Posterior vena cava (tissue), 2 donors: ENCODE data around the gene CCL25. TPM values are rescaled to one million over a fixed set of nuclear protein-coding genes. Genes with fewer than 3 reads are reported as not detected.
"Not testable (repeated sequence)": the region's sequence is repeated elsewhere in the genome, so short reads cannot be mapped to it uniquely, and the experiment has no call there.

ENCODE experiments used
- DNase-seq: peaks from one replicate; pipeline ENCODE4 v3.0.0-alpha.2; 2020; ENCODE audit warnings: low spot score
- intact Hi-C, 2 donors: fragments of 100-400 bp; cut with DNase I; formaldehyde crosslinking; loops; one replicate each; pipeline versions ENCODE4 v1.14.1 to v1.14.2; 2022 to 2023
- long read RNA-seq, 2 donors: library from polyadenylated mRNA; unstranded; transcript quantifications; one replicate each; pipeline ENCODE4 v2.0.0, GENCODE V29; 2020 to 2021
- total RNA-seq, 2 donors: library from RNA; stranded (reverse); fragmentation: NEBNext Ultra II Directional; extraction: Animal tissue kit (Norgen Biotek cat#: 25700); gene quantifications; one replicate each; pipeline ENCODE4 v1.2.1, GENCODE V29; 2021
- donor health status: DM: yes; HTN: yes; CAD: no.
- donor health status: DM: yes; HTN: yes; CAD: no.

The CCL25 gene, protein sequence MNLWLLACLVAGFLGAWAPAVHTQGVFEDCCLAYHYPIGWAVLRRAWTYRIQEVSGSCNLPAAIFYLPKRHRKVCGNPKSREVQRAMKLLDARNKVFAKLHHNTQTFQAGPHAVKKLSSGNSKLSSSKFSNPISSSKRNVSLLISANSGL
- not detected for total RNA-seq
- long read RNA-seq, donor 1, result 0 reads
- long read RNA-seq, donor 2, result 0 reads

DNA sequence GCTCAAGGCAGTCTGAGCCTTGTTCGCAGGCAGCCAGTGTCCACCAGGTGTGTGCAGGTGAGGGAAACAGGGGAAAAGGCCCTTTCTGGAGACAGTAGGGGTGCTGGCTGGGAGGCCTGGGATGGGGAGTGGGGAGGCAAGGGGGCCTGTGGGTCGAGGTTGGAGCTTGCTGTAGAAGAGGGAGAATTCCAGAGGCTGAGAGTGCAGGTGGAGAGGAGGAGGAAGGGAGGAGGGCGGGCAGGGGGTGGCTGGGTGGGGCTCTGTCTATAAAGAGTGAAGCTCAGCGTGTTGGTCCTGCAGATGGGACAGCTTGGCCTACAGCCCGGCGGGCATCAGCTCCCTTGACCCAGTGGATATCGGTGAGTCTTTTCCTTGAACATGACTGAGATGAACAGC lies at the start of gene CCL25:
TSS of gene CCL25 (plus strand) at position 297 of the 396 bp plus-strand sequence. CDS start 290 bp downstream, outside the sequence.
- no peak for DNase-seq
- intact Hi-C loops, result no loop called here

DNA sequence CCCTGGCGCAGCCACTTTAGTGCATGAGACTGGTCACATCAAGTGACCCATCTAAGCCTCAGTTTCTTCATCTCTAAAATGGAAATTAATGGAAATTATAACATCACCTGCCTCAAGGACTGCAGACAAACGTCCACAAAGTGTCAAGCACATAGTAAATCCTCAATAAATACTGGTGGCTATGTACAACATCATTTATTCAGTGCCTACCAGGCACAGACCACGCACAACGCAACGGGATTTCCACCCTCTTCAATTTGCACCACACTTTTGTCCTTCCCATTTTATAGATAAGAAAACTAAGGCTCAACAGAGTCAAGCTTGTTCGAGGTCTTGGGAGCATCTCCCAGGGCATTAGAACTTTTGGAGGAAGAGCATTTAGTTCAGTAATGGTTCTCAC lies 48.6 kb upstream of the CCL25 start:
- no peak for DNase-seq
- intact Hi-C loops, result no loop called here

DNA sequence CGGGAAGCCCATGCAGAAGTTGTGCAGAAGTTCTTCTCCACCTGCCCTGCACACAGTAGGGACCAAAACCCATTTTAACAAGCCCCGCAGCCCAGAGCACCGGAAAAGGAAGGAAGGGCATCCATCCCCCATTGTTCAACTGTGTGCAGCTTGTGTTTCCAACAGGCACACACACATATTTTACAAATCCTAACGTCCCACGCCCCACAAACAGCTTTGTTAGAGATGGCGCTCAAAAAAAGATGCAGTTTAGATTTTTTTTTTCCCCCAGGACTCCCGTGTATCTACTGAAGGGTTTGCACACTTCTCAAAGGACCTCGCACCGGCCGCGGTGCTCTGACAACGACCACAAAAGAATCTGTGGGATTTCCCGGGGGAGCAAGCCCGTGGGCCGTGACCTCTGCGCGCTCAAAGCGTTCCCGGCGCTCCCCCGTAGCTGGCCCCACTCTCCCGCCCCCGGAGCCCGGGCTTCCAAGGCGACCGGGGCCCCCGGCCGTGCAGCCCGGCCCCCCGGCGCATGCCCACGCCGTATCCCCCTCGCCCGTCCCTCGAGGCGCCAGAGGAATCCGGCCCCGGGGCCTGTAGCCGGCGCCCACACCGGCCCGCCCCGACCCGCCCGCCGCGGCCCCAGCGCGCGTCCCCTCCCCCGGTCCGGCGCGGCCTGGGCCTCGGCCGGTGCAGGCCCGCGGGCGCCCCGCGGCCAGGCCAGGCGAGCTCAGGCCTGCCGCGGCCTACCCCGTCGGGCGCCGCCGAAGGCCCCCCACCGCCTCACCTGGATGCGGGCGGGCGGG lies 47.6 kb upstream of the CCL25 start:
- no peak for DNase-seq
- intact Hi-C loops, result no loop called here

DNA sequence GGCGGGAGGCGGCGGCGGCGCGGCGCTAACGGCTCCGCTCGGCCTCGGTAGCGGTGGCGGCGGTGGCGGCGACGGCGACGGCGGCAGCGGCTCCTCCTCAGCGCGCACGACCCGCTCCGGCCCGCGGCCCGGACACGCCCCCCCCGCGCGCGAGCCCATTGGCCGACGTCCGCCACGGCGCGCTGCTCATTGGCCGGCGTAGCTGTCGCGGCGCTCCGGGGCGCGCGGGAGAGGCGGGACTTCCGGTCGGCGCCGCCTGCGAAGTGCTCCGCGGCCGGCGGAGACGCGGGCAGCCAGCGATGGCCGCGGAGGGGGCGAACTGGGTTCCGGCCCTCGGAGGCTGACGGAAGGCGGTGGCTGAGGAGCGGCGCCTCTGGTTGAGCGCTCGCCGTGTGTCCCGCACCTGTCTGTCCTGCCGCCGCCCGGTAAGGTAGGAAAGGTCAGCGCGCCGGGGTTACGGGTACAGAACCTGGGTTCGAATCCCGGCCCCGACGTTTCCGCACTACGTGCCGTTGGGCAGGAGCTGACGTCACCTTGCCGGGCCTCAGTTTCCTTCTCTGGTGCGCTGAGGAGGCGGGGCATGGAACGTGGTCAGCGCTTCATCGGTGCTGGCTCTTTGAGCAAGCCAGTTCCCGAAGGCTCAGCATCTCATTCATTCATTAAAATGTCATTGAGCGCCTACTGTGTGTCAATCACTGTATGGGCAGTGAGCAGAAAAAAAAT lies 46.9 kb upstream of the CCL25 start, which contains the start of gene ELAVL1:
TSS of gene ELAVL1 (minus strand) at position 108 of the 723 bp plus-strand sequence. CDS start 13,826 bp downstream, outside the sequence.
- peak; percentile 97 for DNase-seq
- intact Hi-C loops, result no loop called here

DNA sequence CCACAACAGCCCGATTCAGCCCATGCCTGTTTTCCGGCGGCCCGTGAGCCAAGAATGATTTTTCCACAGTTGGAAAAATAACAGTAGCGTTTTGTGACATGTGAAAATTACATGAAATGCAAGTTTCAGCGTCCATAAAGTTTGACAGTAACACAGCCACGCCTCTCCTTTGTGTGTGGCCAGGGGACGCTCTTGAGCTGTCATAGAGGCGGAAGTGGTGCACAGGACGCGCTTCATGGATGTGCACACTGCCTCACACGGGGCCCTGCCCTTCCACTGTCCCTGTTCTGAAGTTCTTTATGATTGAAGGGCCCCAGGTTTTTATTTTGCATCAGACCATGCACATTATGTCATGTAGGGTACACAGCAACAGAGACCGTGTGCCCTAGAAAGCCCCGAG lies 34.8 kb upstream of the CCL25 start:
- DNase-seq, result no peak
- intact Hi-C loops, result loop anchor here in 1 of 2 donors (5.0 kb wide), 1 partner anchor 189 kb away; the partner anchor contains the start of gene CERS4

DNA sequence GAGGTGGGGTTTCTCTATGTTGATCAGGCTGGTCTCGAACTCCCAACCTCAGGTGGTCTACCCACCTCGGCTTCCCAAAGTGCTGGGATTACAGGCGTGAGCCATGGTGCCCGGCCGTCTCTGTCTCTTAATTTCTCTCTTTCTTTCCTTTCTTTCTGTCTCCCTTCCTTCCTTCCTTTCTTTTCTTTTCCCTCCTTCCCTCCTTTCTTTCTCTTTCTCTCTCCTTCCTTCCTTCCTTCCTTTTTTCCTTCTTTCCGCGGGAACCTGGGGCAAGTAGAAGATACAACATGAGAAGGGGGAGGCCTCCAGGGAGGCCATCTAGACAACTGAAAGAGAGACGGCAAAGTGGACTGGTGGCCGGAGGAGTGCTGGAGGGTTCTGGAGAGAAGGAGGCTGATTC lies 31.9 kb upstream of the CCL25 start:
- DNase-seq, result no peak
- intact Hi-C loops, result no loop called here

DNA sequence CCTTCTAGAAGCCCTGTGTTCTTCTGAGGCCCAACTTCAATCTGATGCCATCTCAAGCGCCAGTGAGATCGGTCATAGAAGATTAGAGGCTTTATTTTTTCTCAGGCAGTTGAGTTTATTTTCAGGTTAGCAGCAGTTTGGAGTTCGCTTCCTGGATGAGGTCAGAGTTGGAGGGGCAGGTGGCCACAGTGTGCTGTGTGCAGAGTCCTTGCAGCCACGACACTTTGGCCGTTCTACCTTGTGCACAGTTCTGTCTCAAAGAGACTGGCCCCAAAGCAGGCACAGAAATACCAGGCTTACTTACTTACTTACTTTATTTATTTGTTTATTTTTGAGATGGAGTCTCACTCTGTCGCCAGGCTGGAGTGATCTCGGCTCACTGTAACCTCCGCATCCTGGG lies 31.2 kb upstream of the CCL25 start:
- DNase-seq, result no peak
- intact Hi-C loops, result no loop called here

DNA sequence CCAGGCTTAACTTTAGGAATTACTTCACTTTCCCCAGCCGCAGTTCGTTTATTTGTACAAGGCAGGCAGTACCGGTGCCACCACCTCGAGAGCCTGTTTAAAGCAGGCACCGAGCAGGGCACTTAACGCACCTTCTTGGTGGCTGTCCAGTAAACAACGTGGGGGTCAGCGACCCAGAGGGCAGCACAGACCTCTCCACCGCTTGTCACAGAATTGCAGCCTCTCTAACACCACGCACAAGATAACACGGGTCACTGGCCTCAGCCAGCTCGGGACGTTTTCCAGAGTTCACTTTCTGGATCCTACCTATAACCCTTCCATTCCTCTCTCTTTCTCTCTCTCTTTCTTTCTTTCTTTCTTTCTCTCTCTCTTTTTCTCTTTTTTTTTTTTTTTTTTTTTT lies 30.3 kb upstream of the CCL25 start:
- no peak for DNase-seq
- intact Hi-C loops, result no loop called here

DNA sequence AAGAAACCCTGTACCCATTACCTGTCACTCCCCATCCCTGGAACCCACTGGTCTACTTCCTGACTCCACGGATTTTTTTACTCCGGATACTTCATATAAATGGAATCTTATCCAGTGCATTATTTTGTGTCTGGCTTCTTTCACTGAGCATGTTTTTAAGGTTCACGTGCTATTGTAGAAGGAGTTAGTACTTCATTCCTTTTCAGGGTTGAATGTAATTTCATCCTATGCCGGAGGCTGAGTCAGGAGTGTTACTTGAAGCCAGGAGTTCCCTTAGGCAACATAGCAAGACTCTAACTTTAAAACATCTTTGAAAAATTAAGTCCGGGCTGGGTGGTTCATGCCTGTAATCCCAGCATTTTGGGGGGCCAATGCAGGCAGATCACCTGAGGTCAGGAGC lies 29.2 kb upstream of the CCL25 start:
- intact Hi-C loops, result no loop called here
- no peak for DNase-seq

DNA sequence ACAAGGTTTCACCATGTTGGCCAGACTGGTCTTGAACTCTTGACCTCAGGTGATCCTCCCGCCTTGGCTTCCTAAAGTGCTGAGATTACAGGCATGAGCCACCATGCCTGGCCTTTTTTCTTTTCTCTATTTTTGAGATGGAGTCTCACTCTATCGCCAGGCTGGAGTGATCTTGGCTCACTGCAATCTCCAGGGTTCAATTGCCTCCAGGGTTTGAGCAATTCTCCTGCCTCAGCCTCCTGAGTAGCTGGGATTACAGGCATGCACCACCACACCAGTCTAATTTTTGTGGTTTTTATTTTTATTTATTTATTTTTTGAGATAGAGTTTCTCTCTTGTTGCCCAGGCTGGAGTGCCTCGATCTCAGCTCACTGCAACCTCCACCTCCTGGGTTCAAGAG lies 28.3 kb upstream of the CCL25 start:
- intact Hi-C loops, DNase-seq: not testable (repeated sequence)

DNA sequence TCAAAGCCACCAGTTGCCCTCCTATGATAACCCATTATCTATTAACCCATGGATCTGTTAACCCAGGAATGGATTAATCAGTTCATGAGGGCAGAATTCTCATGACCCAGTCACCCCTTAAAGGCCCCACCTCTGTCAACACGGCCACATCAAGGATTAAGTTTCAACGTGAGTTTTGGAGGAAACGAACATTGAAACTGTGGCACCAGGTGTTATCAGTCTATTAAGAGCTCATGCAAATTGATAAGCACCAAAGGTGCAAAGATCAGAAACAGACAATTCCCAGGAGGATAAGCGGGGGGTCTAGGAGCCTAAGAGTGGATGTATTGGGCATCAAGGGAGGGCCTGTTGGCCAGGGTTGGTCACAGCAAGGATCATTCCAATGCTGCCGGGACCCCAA lies 27.2 kb upstream of the CCL25 start:
- intact Hi-C loops, result no loop called here
- DNase-seq, result no peak

DNA sequence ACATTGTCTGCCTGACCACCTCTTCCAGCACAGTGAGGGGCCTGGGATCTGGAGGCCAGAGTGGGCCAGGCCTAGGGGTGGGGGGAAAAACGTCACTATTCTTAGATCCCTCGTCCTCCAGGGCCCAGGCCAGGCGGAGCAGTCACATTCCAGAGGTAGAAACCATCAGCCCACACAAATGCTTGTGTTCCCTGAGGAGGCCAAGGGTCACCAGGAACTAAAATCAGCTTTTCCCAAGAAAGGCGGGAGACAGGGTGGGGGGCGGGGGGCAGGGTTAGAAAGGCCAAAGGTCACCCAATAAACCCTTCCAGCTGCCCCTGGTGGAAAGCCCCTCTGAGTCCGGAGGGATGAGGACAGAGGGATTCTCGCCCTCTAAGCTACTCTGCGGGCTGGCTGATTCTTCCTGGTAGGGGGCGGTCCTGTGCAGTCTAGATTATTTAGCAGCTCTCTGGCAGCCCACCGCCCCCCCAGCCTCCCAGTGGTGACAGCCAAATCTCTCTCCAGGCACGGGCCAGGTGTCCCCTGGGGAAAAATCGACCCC lies 23.5 kb upstream of the CCL25 start:
- DNase-seq, result no peak
- intact Hi-C loops, result no loop called here

DNA sequence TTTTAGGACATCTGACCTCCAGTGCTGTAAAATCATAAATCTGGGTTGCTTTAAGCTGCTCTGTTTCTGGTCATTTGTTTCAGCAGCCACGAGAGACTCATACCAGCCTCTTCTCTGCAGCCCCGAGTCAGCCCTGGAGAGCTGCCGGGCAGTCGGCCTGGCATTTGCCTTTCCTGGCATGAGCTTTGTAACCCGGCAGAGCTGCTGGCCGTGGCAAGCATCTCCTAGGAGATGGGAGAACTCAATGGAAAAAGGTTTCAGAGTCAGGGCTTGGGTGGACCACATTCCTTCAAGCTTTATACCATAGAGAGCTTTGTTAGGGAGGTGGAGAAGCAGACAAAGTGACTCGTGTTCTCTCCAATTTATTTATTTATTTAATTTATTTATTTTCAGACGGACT lies 21.6 kb upstream of the CCL25 start:
- DNase-seq, result no peak
- intact Hi-C loops, result no loop called here

DNA sequence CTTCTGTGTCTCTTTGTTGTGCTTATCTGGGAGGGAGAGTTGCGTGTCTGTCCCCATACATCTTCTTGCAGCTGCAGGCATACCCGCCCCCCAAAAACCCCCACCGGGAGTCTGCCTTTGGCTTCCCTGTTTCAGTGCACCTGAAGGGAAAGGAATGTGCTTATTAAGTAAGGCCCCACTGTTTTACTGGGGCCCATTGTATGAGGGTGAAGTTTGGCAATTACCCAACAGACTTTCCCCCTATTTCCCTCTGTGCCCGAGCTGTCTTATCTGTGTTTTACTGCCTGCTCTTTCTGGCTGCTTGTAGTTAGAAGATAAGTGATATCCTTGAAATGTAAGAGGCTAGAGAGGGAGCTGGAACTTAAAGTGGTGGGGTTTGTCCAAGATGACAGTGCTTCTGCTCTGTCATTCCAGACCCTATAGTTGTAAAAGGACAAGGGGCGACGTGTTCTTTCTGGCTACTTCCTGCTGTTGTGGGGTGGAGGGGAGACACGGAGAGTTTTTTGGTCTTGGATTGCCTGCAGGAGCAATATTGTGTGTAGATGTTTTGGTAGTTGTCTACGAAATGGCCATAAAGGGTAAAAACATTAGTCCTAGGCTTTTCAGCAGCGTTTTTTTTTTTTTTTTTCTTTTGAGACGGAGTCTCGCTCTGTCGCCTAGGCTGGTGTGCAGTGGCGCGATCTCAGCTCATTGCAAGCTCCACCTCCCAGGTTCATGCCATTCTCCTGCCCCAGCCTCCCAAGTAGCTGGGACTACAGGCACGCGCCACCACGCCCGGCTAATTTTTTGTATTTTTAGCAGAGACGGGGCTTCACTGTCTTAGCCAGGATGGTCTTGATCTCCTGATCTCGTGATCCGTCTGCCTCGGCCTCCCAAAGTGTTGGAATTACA lies 19.0 kb upstream of the CCL25 start:
- DNase-seq, intact Hi-C loops: not testable (repeated sequence)

DNA sequence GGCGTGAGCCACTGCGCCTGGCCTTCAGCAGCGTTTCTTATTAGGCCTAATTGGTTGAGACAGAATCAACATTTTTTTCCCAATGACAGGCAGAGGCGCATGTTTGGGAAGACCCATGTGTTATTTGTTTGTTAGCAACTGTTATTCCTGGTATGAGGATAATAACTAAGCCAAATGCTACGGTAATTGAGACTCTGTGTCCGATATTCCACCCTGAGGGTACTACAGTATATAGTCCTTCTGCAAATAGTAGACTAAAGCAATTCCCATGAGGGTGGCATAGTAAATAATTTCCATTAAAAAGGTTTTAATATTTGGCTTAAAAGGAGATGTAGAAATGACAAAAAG lies 18.4 kb upstream of the CCL25 start:
- intact Hi-C loops, result no loop called here

DNA sequence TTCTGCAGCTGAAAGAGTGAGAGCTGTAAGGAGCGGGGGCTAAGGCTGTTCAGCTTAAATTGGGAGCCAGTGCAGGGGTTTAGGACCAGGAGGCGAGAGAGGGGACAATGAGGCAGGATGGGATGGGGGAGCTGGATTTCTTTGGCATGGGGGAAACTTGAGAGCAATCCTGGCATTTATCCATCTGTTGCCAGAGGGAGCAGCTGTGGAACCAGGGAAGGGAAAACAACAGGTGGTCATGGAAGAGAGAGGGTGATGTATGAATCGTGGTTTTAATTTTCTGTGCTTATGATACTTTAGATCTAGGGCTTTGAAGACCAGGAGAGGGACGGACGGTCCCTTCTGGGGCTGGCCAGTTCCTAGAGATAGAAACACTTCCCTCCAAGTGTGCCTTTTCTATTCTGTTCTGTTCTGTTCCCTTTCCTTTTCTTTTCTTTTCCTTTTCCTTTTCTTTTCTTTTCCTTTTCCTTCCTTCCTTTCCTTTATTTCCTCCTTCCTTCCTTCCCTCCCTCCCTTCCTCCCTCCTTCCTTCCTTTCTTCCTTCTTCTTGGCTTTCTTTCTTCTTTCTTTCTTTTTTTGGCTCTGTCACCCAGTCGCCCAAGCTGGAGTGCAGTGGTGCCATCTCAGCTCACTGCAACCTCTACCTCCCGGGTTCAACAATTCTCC lies 16.0 kb upstream of the CCL25 start:
- intact Hi-C loops, result no loop called here
- no peak for DNase-seq

More for the DNA sequence above, 18.4 kb upstream of the CCL25 start:
- DNase-seq, result no peak

DNA sequence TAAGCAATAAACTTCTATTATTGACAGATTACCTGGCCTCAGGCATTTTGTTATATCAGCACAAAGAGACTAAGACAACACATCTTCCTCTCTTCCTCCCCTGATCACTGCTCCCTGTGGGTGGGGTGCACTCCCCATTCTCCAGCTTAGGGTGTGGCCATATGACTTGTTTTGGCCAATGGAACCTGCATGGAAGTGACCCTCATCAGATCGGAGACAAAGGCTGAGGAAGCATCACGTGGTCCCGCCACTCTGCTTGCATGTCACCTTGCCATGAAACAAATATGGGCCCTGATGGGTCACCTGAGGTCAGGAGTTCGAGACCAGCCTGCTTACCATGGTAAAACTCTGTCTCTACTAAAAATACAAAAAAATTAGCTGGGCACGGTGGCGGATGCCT lies 13.7 kb upstream of the CCL25 start:
- intact Hi-C loops, result loop anchor here in 1 of 2 donors (1.0 kb wide), 1 partner anchor 69 kb away; no protein-coding TSS in a partner anchor

DNA sequence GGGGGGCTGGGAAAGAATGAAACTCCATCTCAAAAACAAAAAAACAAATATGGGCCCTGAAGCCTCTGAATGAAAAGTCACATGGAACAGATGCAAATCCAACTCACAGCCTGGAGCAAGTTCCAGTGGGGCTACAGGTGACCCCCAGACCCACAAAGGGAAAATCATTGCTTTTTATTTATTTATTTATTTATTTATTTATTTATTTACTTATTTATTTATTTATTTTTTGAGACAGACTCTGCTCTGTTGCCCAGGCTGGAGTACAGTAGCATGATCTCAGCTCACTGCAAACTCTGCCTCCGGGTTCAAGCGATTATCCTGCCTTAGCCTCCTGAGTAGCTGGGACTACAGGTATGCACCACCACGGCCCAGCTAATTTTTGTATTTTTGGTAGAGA lies 13.3 kb upstream of the CCL25 start:
- no peak for DNase-seq
- intact Hi-C loops, result no loop called here

More for the DNA sequence above, 13.7 kb upstream of the CCL25 start:
- no peak for DNase-seq
